ENCODE measurements around the gene TBC1D8B. TPM values are rescaled to one million over a fixed set of nuclear protein-coding genes. Genes with fewer than 3 reads are reported as not detected.
"Not testable (repeated sequence)": the region's sequence is repeated elsewhere in the genome, so short reads cannot be mapped to it uniquely, and the experiment has no call there.

The TBC1D8B gene
- polyA plus RNA-seq, 2 of the 4 experiments (the other 2 are of a cell fraction) = 2.9 to 3.3 TPM

GRCh38 chrX:106812930-106813329 is 10.5 kb downstream of the TBC1D8B start:
- POLR2A ChIA-PET; H3K9me3 ChIP-seq; FAIRE-seq; H3K4me3 ChIP-seq; DNase-seq (ENCODE audit: low read depth in 1 of 2, low spot score in 1 of 2); H3K27ac ChIP-seq; ATAC-seq: not testable (repeated sequence)
- Histone ChIP-seq H3K4me2 (peak overlapping the region; percentile 33; the same call in 1 of the 3 replicates), H3K4me1 (peaks cover 19% of the 10 kb centered on the region)
- WGBS (ENCODE audit: missing lambda C conversion rate) = 42% methylated on average over 5 of the region's 5 CpGs
- CTCF ChIA-PET = interaction anchor here (0.8 kb wide), 1 partner anchor 8 kb away, joined by 4 read pairs; no protein-coding TSS in a partner anchor

GRCh38 chrX:106814093-106814492 is 11.6 kb downstream of the TBC1D8B start:
- DNase-seq (ENCODE audit: low read depth in 1 of 2, low spot score in 1 of 2); H3K9me3 ChIP-seq; H3K4me2 ChIP-seq; ATAC-seq; POLR2A ChIA-PET; H3K4me3 ChIP-seq; H3K27ac ChIP-seq; CTCF ChIA-PET; FAIRE-seq: not testable (repeated sequence)
- WGBS (ENCODE audit: missing lambda C conversion rate) = 93% methylated on average over 3 of the region's 3 CpGs
- peaks cover 19% of the 10 kb centered on the region for H3K4me1 ChIP-seq

- Histone ChIP-seq H3K4me1 (no peaks in the 10 kb centered on the region), H3K4me2 (no peak overlapping the region), H3K9me3 (peaks cover 8% of the 10 kb centered on the region; the same call in 2 of the 3 replicates), H3K27ac (no peak overlapping the region), H3K4me3 (no peak overlapping the region)
- TF ChIP-seq CHD2 (IDR thresholded peaks at IDR 0.05; ENCODE audit: low read length, partially characterized antibody) = no peak
- no peak for TF ChIP-seq ESRRA (IDR thresholded peaks at IDR 0.05; ENCODE audit: borderline replicate concordance, low read length)
- no peak for TF ChIP-seq CBX2 (IDR thresholded peaks at IDR 0.05; ENCODE audit: borderline replicate concordance, low read depth)
- TF ChIP-seq RAD21 (conservative IDR thresholded peaks at IDR 0.05 in 1 of 2, IDR thresholded peaks at IDR 0.05 in 1 of 2) = peak in 1 of 2 experiments; percentile 36; a peak in 2 of 5 replicates
- TF ChIP-seq BHLHE40 (IDR thresholded peaks at IDR 0.05; ENCODE audit: low read depth, low read length) = no peak
- peak; percentile 41 for TF ChIP-seq CTCF (IDR thresholded peaks at IDR 0.05)
- CTCF ChIA-PET = interaction anchor here (0.6 to 3.3 kb wide), 4 partner anchors 12 to 1116 kb away, joined by 3 to 13 read pairs (median 4); no protein-coding TSS in a partner anchor
- 28% methylated on average over 10 of the region's 13 CpGs for WGBS (ENCODE audit: missing lambda C conversion rate)
- ATAC-seq (peak; percentile 80 to 91; a peak in 5 of 6 replicates), DNase-seq (ENCODE audit: low read depth in 1 of 2, low spot score in 1 of 2) (peak; percentile 9 to 32), FAIRE-seq (no peak)
- POLR2A ChIA-PET = no interaction called here
These were observed 60.7 kb downstream of the TBC1D8B start for GRCh38 chrX:106862972-106863688.

- ChIA-PET POLR2A (no interaction called here), CTCF (interaction anchor here (0.6 to 3.3 kb wide), 4 partner anchors 11 to 1115 kb away, joined by 3 to 13 read pairs (median 4); no protein-coding TSS in a partner anchor)
- H3K27ac ChIP-seq = no peak overlapping the region
- WGBS (ENCODE audit: missing lambda C conversion rate) = no CpG with 5 or more reads among the region's 9 CpGs
- H3K4me3 ChIP-seq = no peak overlapping the region
- no peak for ATAC-seq
- DNase-seq (ENCODE audit: low read depth in 1 of 2, low spot score in 1 of 2) = no peak
- H3K4me1 ChIP-seq = no peaks in the 10 kb centered on the region
- no peak for FAIRE-seq
- H3K9me3 ChIP-seq = peaks cover 6% of the 10 kb centered on the region; the same call in 2 of the 3 replicates
- TF ChIP-seq KDM5A (IDR thresholded peaks at IDR 0.05) (no peak), CTCF (IDR thresholded peaks at IDR 0.05) (no peak), EHMT2 (IDR thresholded peaks at IDR 0.05; ENCODE audit: low read depth) (no peak), KDM1A (IDR thresholded peaks at IDR 0.05; ENCODE audit: low read depth) (no peak), ZNF302 (CRISPR knock-in tag; IDR thresholded peaks at IDR 0.05) (no peak), NPAS2 (CRISPR knock-in tag; IDR thresholded peaks at IDR 0.05; ENCODE audit: borderline replicate concordance) (no peak), HES2 (IDR thresholded peaks at IDR 0.05) (no peak)
- H3K4me2 ChIP-seq = no peak overlapping the region
These were observed 61.2 kb downstream of the TBC1D8B start for GRCh38 chrX:106863697-106864096.

GRCh38 chrX:106872796-106873195 is 70.3 kb downstream of the TBC1D8B start:
- ATAC-seq; H3K4me2 ChIP-seq; H3K4me3 ChIP-seq; DNase-seq (ENCODE audit: low read depth in 1 of 2, low spot score in 1 of 2); H3K27ac ChIP-seq; POLR2A ChIA-PET; H3K9me3 ChIP-seq; FAIRE-seq; H3K4me1 ChIP-seq: not testable (repeated sequence)
- CTCF ChIA-PET = interaction anchor here (4.0 kb wide), 1 partner anchor 87 kb away, joined by 16 read pairs; no protein-coding TSS in a partner anchor
- 91% methylated on average over 2 of the region's 2 CpGs for WGBS (ENCODE audit: missing lambda C conversion rate)

Data from A549 (cell line).